HG03045 (cell line): Measurements from ENCODE around the gene WDR70.

Experiments used
- ATAC-seq: cut with Tn5 transposase; IDR thresholded peaks from one replicate; pipeline ENCODE4 v1.9.1; 2021; ENCODE audit warnings: mild to moderate bottlenecking, moderate library complexity; ENCODE audit not compliant: unreplicated experiment

Gene WDR70

GRCh38 chr5:37717276-37717612 is 338.1 kb downstream of the WDR70 start:
- ATAC-seq, result no peak

GRCh38 chr5:37717613-37718431 is 338.7 kb downstream of the WDR70 start:
- no peak for ATAC-seq

GRCh38 chr5:37720550-37720952 is 341.4 kb downstream of the WDR70 start:
- ATAC-seq, result no peak

GRCh38 chr5:37721447-37721871 is 342.3 kb downstream of the WDR70 start:
- ATAC-seq, result peak; percentile 32

- no peak for ATAC-seq
Observed at GRCh38 chr5:37722236-37723161, 343.4 kb downstream of the WDR70 start.

GRCh38 chr5:37723162-37723961 is 344.2 kb downstream of the WDR70 start:
- no peak for ATAC-seq

- ATAC-seq, result no peak
Observed at GRCh38 chr5:37724395-37725125, 345.4 kb downstream of the WDR70 start.

- no peak for ATAC-seq
Observed at GRCh38 chr5:37725185-37725584, 346.1 kb downstream of the WDR70 start.

- ATAC-seq, result no peak
Observed at GRCh38 chr5:37727238-37727637, 348.1 kb downstream of the WDR70 start.

- no peak for ATAC-seq
Observed at GRCh38 chr5:37730896-37731455, 351.9 kb downstream of the WDR70 start.

- no peak for ATAC-seq
Observed at GRCh38 chr5:37734114-37734513, 355.0 kb downstream of the WDR70 start.

- ATAC-seq, result no peak
Observed at GRCh38 chr5:37735649-37736347, 356.7 kb downstream of the WDR70 start.

- no peak for ATAC-seq
Observed at GRCh38 chr5:37736397-37736796, 357.3 kb downstream of the WDR70 start.

GRCh38 chr5:37737326-37738056 is 358.4 kb downstream of the WDR70 start:
- no peak for ATAC-seq

GRCh38 chr5:37738057-37738691 is 359.1 kb downstream of the WDR70 start:
- peak; percentile 73 for ATAC-seq

- no peak for ATAC-seq
Observed at GRCh38 chr5:37738865-37739488, 359.9 kb downstream of the WDR70 start.

- ATAC-seq, result no peak
Observed at GRCh38 chr5:37739817-37740261, 360.7 kb downstream of the WDR70 start.
